IMR-90 (cell line): ENCODE data around the gene ZDHHC17. TPM values are rescaled to one million over a fixed set of nuclear protein-coding genes. Genes with fewer than 3 reads are reported as not detected.

Source experiments
- ATAC-seq: fragments of 200-7000 bp; cut with Tn5 transposase; 2 replicates; pipeline ENCODE4 v1.9.1; 2020; ENCODE audit warnings: low read depth, mild to moderate bottlenecking, moderate library complexity
- BruUV-seq: library from RNA; stranded (reverse); fragments of 400-500 nt; replicated peaks from 2 replicates; lab custom pipeline; 2021; lab: Mats Ljungman, UMichigan
- CTCF ChIA-PET: fragments of 300-600 bp; formaldehyde crosslinking; extraction: SDS; loops from one replicate; lab custom pipeline; 2021; ENCODE audit warnings: antibody characterized with exemption; lab: Yijun Ruan, JAX
- POLR2A ChIA-PET: fragments of 300-600 bp; sonication (Branson Sonifier 250); formaldehyde crosslinking; loops from one replicate; lab custom pipeline; 2022; ENCODE audit warnings: antibody characterized with exemption; ENCODE audit not compliant: unreplicated experiment; lab: Charles Lee
- DNase-seq: peaks from one replicate; pipeline ENCODE4 v3.0.0; 2013
- H2AFZ ChIP-seq: replicated peaks from 2 replicates; pipeline ENCODE3; 2013; ENCODE audit warnings: low read length, mild to moderate bottlenecking; ENCODE audit not compliant: poor library complexity
- H2AK5ac ChIP-seq: 2 replicates; pipeline ENCODE4 v1.6.1; 2013; ENCODE audit warnings: low read depth, low read length, inconsistent platforms
- H2AK9ac ChIP-seq: replicated peaks from 2 replicates; pipeline ENCODE3; 2013; ENCODE audit warnings: mild to moderate bottlenecking, low read depth, low read length, moderate library complexity; ENCODE audit not compliant: poor library complexity
- H2BK120ac ChIP-seq: 2 replicates; pipeline ENCODE4 v1.6.1; 2013; ENCODE audit warnings: low read depth, low read length, inconsistent platforms
- H2BK15ac ChIP-seq: 3 replicates; pipeline ENCODE4 v1.6.1; 2013; ENCODE audit warnings: low read depth, low read length, inconsistent platforms
- H2BK20ac ChIP-seq: 2 replicates; pipeline ENCODE4 v1.6.1; 2013; ENCODE audit warnings: low read depth, mild to moderate bottlenecking, inconsistent platforms, low read length, moderate library complexity
- H2BK5ac ChIP-seq: 2 replicates; pipeline ENCODE4 v1.6.1; 2013; ENCODE audit warnings: mild to moderate bottlenecking, low read depth, low read length, inconsistent platforms; ENCODE audit not compliant: poor library complexity, severe bottlenecking
- H3K14ac ChIP-seq: replicated peaks from 2 replicates; pipeline ENCODE4 v1.6.1; 2013; ENCODE audit warnings: low read depth, low read length, inconsistent platforms
- H3K18ac ChIP-seq: 2 replicates; pipeline ENCODE4 v1.6.1; 2013; ENCODE audit warnings: low read depth, low read length, control low read depth
- H3K23ac ChIP-seq: 2 replicates; pipeline ENCODE4 v1.6.1; 2013; ENCODE audit warnings: low read depth, low read length, inconsistent platforms
- H3K27ac ChIP-seq: 2 replicates; pipeline ENCODE4 v1.5.1; 2013; ENCODE audit warnings: mild to moderate bottlenecking, control low read depth, low read length; ENCODE audit not compliant: insufficient read depth
- H3K27me3 ChIP-seq: 2 replicates; pipeline ENCODE4 v1.6.1; 2013; ENCODE audit warnings: low read length; ENCODE audit not compliant: control insufficient read depth, insufficient read depth
- H3K36me3 ChIP-seq: 2 replicates; pipeline ENCODE4 v1.6.1; 2013; ENCODE audit warnings: low read length, mixed read lengths; ENCODE audit not compliant: control insufficient read depth, insufficient read depth
- H3K4ac ChIP-seq: 2 replicates; pipeline ENCODE4 v1.6.1; 2013; ENCODE audit warnings: low read depth, low read length, inconsistent platforms
- H3K4me1 ChIP-seq: 2 replicates; pipeline ENCODE4 v1.6.1; 2013; ENCODE audit warnings: low read length, mixed read lengths; ENCODE audit not compliant: control insufficient read depth, insufficient read depth
- H3K4me2 ChIP-seq: 2 replicates; pipeline ENCODE4 v1.6.1; 2013; ENCODE audit warnings: low read depth, mild to moderate bottlenecking, control low read depth, low read length, moderate library complexity
- H3K4me3 ChIP-seq: 2 replicates; pipeline ENCODE4 v1.5.1; 2013; ENCODE audit warnings: low read depth, mild to moderate bottlenecking, control low read depth, low read length, moderate library complexity; ENCODE audit not compliant: insufficient read depth
- H3K56ac ChIP-seq: 2 replicates; pipeline ENCODE4 v1.6.1; 2013; ENCODE audit warnings: low read length, inconsistent platforms; ENCODE audit not compliant: insufficient read depth; ENCODE audit errors: extremely low read depth
- H3K79me1 ChIP-seq, 2 experiments: 2 replicates each; pipeline ENCODE4 v1.6.1; 2013; ENCODE audit warnings: low read length in 2 of 2, inconsistent platforms in 1 of 2, low read depth in 1 of 2
- H3K9ac ChIP-seq: 2 replicates; pipeline ENCODE4 v1.6.1; 2013; ENCODE audit warnings: low read depth, low read length, control low read depth
- H3K9me1 ChIP-seq: 2 replicates; pipeline ENCODE4 v1.6.1; 2013; ENCODE audit warnings: low read length, inconsistent platforms; ENCODE audit not compliant: insufficient read depth
- H3K9me3 ChIP-seq: 2 replicates; pipeline ENCODE4 v1.6.1; 2013; ENCODE audit warnings: low read length; ENCODE audit not compliant: control insufficient read depth, insufficient read depth
- H4K20me1 ChIP-seq: 2 replicates; pipeline ENCODE4 v1.6.1; 2013; ENCODE audit warnings: low read length, inconsistent platforms; ENCODE audit not compliant: insufficient read depth
- H4K5ac ChIP-seq: 2 replicates; pipeline ENCODE4 v1.6.1; 2013; ENCODE audit warnings: mild to moderate bottlenecking, low read depth, low read length, control low read depth
- H4K8ac ChIP-seq, 2 experiments: 2 replicates each; pipeline ENCODE4 v1.6.1; 2013; ENCODE audit warnings: low read depth in 2 of 2, low read length in 2 of 2, control low read depth in 1 of 2, inconsistent platforms in 1 of 2
- H4K91ac ChIP-seq: 2 replicates; pipeline ENCODE4 v1.6.1; 2013; ENCODE audit warnings: low read depth, low read length, inconsistent platforms; ENCODE audit not compliant: insufficient read depth
- BHLHE40 ChIP-seq: fragments of 150-350 bp; IDR thresholded peaks from 2 replicates; pipeline ENCODE4 v1.6.1; 2016; ENCODE audit warnings: mild to moderate bottlenecking, low read depth, low read length
- CEBPB ChIP-seq: IDR thresholded peaks from 2 replicates; pipeline ENCODE4 v1.6.1; 2012; ENCODE audit warnings: low read depth, low read length, improper control_type of control experiment
- CHD1 ChIP-seq: IDR thresholded peaks from 2 replicates; pipeline ENCODE4 v1.6.1; 2012; ENCODE audit warnings: low read depth, low read length, improper control_type of control experiment
- CTCF ChIP-seq: conservative IDR thresholded peaks from 2 replicates; pipeline ENCODE4 v1.5.1; 2012; ENCODE audit warnings: mild to moderate bottlenecking, low read depth, low read length, improper control_type of control experiment
- ELK1 ChIP-seq: fragments of 150-350 bp; IDR thresholded peaks from 2 replicates; pipeline ENCODE4 v1.6.1; 2016; ENCODE audit warnings: low read depth, mild to moderate bottlenecking, low read length, moderate library complexity, borderline replicate concordance
- FOS ChIP-seq: fragments of 150-350 bp; IDR thresholded peaks from 2 replicates; pipeline ENCODE4 v1.6.1; 2016; ENCODE audit warnings: low read depth, low read length
- MAFK ChIP-seq: IDR thresholded peaks from 2 replicates; pipeline ENCODE4 v1.6.1; 2012; ENCODE audit warnings: low read depth, low read length, improper control_type of control experiment
- MAZ ChIP-seq: IDR thresholded peaks from 2 replicates; pipeline ENCODE4 v1.6.1; 2012; ENCODE audit warnings: low read depth, mild to moderate bottlenecking, low read length, improper control_type of control experiment, moderate library complexity, borderline replicate concordance
- MXI1 ChIP-seq: IDR thresholded peaks from 2 replicates; pipeline ENCODE4 v1.6.1; 2012; ENCODE audit warnings: low read depth, mild to moderate bottlenecking, low read length, moderate library complexity, borderline replicate concordance
- NFE2L2 ChIP-seq: fragments of 150-350 bp; IDR thresholded peaks from 2 replicates; pipeline ENCODE4 v1.6.1; 2016; ENCODE audit warnings: low read depth, mild to moderate bottlenecking, low read length
- POLR2A ChIP-seq: IDR thresholded peaks from 2 replicates; pipeline ENCODE4 v1.6.1; 2012; ENCODE audit warnings: mild to moderate bottlenecking, low read depth, low read length
- RAD21 ChIP-seq: IDR thresholded peaks from 2 replicates; pipeline ENCODE4 v1.6.1; 2012; ENCODE audit warnings: low read length, improper control_type of control experiment
- RCOR1 ChIP-seq: IDR thresholded peaks from 2 replicates; pipeline ENCODE4 v1.6.1; 2012; ENCODE audit warnings: mild to moderate bottlenecking, low read length, improper control_type of control experiment; ENCODE audit not compliant: insufficient replicate concordance
- RFX5 ChIP-seq: IDR thresholded peaks from 2 replicates; pipeline ENCODE4 v1.8.0; 2012; ENCODE audit warnings: low read depth, mild to moderate bottlenecking, low read length, moderate library complexity
- SMC3 ChIP-seq: fragments of 150-350 bp; IDR thresholded peaks from 2 replicates; pipeline ENCODE4 v1.6.1; 2016; ENCODE audit warnings: low read depth, mild to moderate bottlenecking, antibody characterized with exemption, low read length, moderate library complexity
- WGBS, 2 experiments: methylation state at CpG; one replicate each; pipeline versions ENCODE4 v1.1.5 to v1.1.7; 2013; ENCODE audit warnings: missing lambda C conversion rate in 2 of 2; ENCODE audit not compliant: insufficient read length in 1 of 2; ENCODE audit errors: extremely low coverage in 2 of 2; 5-methylcytosine and 5-hydroxymethylcytosine counted together
- dilution Hi-C: fragments of 300-500 bp; cut with HindIII; formaldehyde crosslinking; loops from one replicate; pipeline ENCODE4 v1.14.3; 2018; ENCODE audit warnings: low sequenced_read_pairs; ENCODE audit not compliant: unreplicated experiment
- in situ Hi-C: fragments of 300-500 bp; cut with MboI; formaldehyde crosslinking; loops from 3 replicates; pipeline ENCODE4 v1.14.3; 2019; ENCODE audit warnings: low sequenced_read_pairs, inconsistent platforms, mixed read lengths
- intact Hi-C: fragments of 100-400 bp; cut with micrococcal nuclease; formaldehyde crosslinking; loops from 2 replicates; pipeline ENCODE4 v1.10.0; 2022
- polyA plus RNA-seq, 3 experiments: library from polyadenylated mRNA; depleted of rRNA; stranded (reverse); fragments of >200 nt; gene quantifications; 2 replicates each; pipeline ENCODE4 v1.2.3, GENCODE V29; 2012; ENCODE audit warnings: low replicate concordance in 1 of 3
- total RNA-seq: library from RNA; depleted of rRNA; stranded (reverse); fragments of >200 nt; gene quantifications from 2 replicates; pipeline ENCODE4 v1.2.3, GENCODE V29; 2012
- TF ChIP-seq, protein P1 (sequence below): fragments of 150-350 bp; IDR thresholded peaks from 2 replicates; pipeline ENCODE4 v1.6.1; 2017; ENCODE audit warnings: mild to moderate bottlenecking, antibody characterized with exemption, low read length, low read depth

ZDHHC17 gene
- total and polyA plus RNA-seq, 2 of the 4 experiments (the other 2 are of a cell fraction), result 23.3 to 125 TPM

GRCh38 chr12:76714415-76714814, 49.5 kb upstream of the ZDHHC17 start:
- H2BK20ac ChIP-seq, result no peak overlapping the region; the same call in 1 of the 2 replicates
- H3K9ac ChIP-seq, result no peak overlapping the region
- H2AK9ac ChIP-seq, result no peak overlapping the region
- H3K4ac ChIP-seq, result no peak overlapping the region
- no peak overlapping the region for H2BK5ac ChIP-seq
- TF ChIP-seq CHD1 (no peak), POLR2A (no peak), ELK1 (no peak), MAFK (no peak), CEBPB (no peak), NFE2L2 (no peak), FOS (no peak), SMC3 (no peak), BHLHE40 (no peak), MXI1 (no peak), RFX5 (no peak), CTCF (no peak), RCOR1 (no peak), MAZ (no peak), RAD21 (no peak)
- TF ChIP-seq, protein P1, sequence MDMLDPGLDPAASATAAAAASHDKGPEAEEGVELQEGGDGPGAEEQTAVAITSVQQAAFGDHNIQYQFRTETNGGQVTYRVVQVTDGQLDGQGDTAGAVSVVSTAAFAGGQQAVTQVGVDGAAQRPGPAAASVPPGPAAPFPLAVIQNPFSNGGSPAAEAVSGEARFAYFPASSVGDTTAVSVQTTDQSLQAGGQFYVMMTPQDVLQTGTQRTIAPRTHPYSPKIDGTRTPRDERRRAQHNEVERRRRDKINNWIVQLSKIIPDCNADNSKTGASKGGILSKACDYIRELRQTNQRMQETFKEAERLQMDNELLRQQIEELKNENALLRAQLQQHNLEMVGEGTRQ, result no peak
- no peak overlapping the region for H3K56ac ChIP-seq
- no peak overlapping the region for H2AK5ac ChIP-seq
- peak overlapping the region; percentile 12; the same call in 1 of the 2 replicates for H2BK120ac ChIP-seq
- no peak overlapping the region for H3K4me3 ChIP-seq
- H3K36me3 ChIP-seq, result no peaks in the 10 kb centered on the region
- H2AFZ ChIP-seq, result no peak overlapping the region
- no peaks in the 10 kb centered on the region for H4K20me1 ChIP-seq
- peaks cover 14% of the 10 kb centered on the region for H3K4me1 ChIP-seq
- DNase-seq (no peak), ATAC-seq (no peak)
- POLR2A ChIA-PET, result no interaction called here
- H3K14ac ChIP-seq, result no peak overlapping the region
- no peak overlapping the region for H3K27ac ChIP-seq
- no peak overlapping the region for H3K23ac ChIP-seq
- CTCF ChIA-PET, result no interaction called here
- H4K5ac ChIP-seq, result no peak overlapping the region
- peaks cover 0 to 5% of the 10 kb centered on the region in 2 experiments; a peak in 1 of 4 replicates for H3K79me1 ChIP-seq
- no peaks in the 10 kb centered on the region for H3K27me3 ChIP-seq
- intact Hi-C loops (no loop called here), dilution Hi-C loops (no loop called here), in situ Hi-C loops (no loop called here)
- H3K4me2 ChIP-seq, result no peak overlapping the region
- WGBS, 2 experiments, result no CpG with 5 or more reads among the region's 1 CpG
- H3K18ac ChIP-seq, result no peak overlapping the region
- no peak overlapping the region for H4K91ac ChIP-seq
- no peak overlapping the region for H2BK15ac ChIP-seq
- BruUV-seq, result no TSS peak
- H4K8ac ChIP-seq, result no peak overlapping the region
- H3K9me3 ChIP-seq, result no peaks in the 10 kb centered on the region; the same call in 1 of the 2 replicates
- H3K9me1 ChIP-seq, result peaks cover 9% of the 10 kb centered on the region
